IPS-15b (cell line): ENCODE measurements around the gene PYGO1.

Experiments
- H3K27me3 ChIP-seq: one replicate; pipeline ENCODE4 v1.6.1; 2013; ENCODE audit warnings: low read length; ENCODE audit not compliant: control insufficient read depth, insufficient read depth
- H3K36me3 ChIP-seq: one replicate; pipeline ENCODE4 v1.6.1; 2013; ENCODE audit warnings: low read length; ENCODE audit not compliant: control insufficient read depth, insufficient read depth
- H3K4me1 ChIP-seq: one replicate; pipeline ENCODE4 v1.6.1; 2013; ENCODE audit warnings: mild to moderate bottlenecking, low read length; ENCODE audit not compliant: control insufficient read depth, insufficient read depth
- H3K4me3 ChIP-seq: one replicate; pipeline ENCODE4 v1.5.1; 2013; ENCODE audit warnings: low read depth, low read length
- H3K9ac ChIP-seq: one replicate; pipeline ENCODE4 v1.6.1; 2013; ENCODE audit warnings: low read depth, mild to moderate bottlenecking, low read length
- H3K9me3 ChIP-seq: one replicate; pipeline ENCODE4 v1.6.1; 2013; ENCODE audit warnings: mild to moderate bottlenecking, low read length; ENCODE audit not compliant: control insufficient read depth, insufficient read depth

PYGO1 gene

DNA sequence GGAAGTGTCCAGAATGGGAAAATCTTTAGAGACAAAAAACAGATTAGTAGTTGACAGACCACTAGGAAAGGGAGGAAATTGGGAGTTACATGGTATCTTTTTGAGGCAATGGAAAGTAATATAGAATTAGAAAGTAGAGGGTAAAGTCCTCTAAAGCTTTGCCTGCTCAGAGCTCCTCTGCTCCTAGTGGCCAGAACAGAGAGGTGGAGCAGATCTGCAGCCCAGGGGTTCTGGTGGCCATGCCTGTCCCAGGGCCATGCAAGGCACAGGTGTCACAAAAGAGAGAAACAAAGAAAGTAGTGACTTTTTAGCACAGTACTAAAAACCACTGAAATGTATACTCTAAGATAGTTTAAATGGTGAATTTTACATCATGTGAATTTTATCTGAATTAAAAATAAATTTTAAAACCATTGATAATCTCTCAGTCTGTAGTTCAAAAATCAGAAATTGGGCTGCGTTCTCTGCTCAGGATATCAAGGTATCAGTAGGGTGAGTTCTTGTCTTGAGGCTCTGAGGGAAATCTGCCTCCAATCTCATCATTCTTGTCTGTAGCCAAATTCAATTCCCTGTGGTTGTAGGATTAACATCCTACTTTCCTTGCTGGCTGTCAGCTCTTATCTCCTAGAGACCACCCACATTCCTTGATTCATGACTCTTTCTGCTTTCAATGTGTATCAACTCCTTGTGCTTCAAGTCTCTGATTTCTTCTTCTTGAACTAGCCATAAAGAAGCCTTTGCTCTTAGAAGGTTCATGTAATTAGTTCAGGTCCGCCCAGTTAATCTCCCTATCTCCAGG is 23.6 kb downstream of the PYGO1 start:
- no peak overlapping the region for H3K4me3 ChIP-seq
- H3K9me3 ChIP-seq = no peaks in the 10 kb centered on the region
- H3K4me1 ChIP-seq = no peaks in the 10 kb centered on the region
- H3K9ac ChIP-seq = no peak overlapping the region
- no peaks in the 10 kb centered on the region for H3K36me3 ChIP-seq
- no peaks in the 10 kb centered on the region for H3K27me3 ChIP-seq

DNA sequence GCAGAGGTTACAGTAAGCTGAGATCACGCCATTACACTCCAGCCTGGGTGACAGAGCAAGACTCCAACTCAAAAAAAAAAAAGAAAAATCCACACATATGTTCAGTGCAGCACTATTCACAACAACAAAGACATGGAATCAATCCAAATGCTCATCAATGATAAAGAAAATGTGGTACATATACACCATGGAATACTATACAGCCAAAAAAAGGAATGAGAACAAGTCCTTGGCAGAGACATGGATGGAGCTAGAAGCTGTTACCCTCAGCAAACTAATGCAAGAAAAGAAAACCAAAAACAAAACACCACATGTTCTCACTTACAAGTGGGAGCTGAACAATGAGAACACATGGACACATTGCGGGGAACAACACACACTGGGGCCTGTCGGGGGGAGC is 25.5 kb downstream of the PYGO1 start:
- H3K27me3 ChIP-seq = no peaks in the 10 kb centered on the region
- H3K4me3 ChIP-seq = no peak overlapping the region
- no peak overlapping the region for H3K9ac ChIP-seq
- H3K36me3 ChIP-seq = no peaks in the 10 kb centered on the region
- no peaks in the 10 kb centered on the region for H3K4me1 ChIP-seq
- no peaks in the 10 kb centered on the region for H3K9me3 ChIP-seq

DNA sequence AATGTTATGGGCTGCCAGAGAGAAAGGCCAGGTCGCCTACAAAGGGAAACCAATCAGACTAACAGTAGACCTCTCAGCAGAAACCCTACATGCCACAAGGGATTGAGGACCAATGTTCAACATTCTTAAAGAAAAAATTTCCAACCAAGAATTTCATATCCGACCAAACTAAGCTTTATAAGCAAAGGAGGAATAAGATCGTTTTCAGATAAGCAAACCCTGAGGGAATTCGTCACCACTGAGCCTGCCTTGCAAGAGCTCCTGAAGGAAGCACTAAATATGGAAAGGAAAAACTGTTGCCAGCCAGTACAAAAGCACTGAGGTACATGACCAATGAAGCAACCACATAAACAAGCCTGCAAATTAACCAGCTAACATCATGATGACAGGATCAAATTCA is 33.1 kb downstream of the PYGO1 start:
- H3K27me3 ChIP-seq = no peaks in the 10 kb centered on the region
- no peak overlapping the region for H3K9ac ChIP-seq
- H3K36me3 ChIP-seq = no peaks in the 10 kb centered on the region
- no peaks in the 10 kb centered on the region for H3K9me3 ChIP-seq
- peaks cover 4% of the 10 kb centered on the region for H3K4me1 ChIP-seq
- no peak overlapping the region for H3K4me3 ChIP-seq

DNA sequence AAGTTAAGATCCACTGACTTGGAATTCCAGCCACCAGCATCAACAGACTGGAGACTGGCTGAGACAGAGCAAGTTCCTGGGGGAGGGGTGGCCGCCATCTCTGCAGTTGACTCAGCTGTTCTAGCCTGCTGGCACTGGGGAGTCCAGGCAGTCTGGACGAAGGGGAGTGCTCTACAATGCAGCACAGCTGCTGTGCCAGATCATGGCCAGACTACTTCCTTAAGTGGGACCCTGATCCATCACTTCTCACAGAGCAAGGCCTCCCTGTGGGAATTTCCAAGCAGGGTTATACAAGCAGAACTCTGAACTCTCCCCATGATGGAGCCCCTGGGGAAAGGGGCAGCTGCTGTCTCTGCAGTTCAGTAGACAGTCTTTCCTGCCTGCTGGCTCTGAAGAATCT is 35.2 kb downstream of the PYGO1 start:
- no peaks in the 10 kb centered on the region for H3K9me3 ChIP-seq
- no peaks in the 10 kb centered on the region for H3K36me3 ChIP-seq
- no peak overlapping the region for H3K4me3 ChIP-seq
- peaks cover 4% of the 10 kb centered on the region for H3K4me1 ChIP-seq
- no peak overlapping the region for H3K9ac ChIP-seq
- H3K27me3 ChIP-seq = no peaks in the 10 kb centered on the region

DNA sequence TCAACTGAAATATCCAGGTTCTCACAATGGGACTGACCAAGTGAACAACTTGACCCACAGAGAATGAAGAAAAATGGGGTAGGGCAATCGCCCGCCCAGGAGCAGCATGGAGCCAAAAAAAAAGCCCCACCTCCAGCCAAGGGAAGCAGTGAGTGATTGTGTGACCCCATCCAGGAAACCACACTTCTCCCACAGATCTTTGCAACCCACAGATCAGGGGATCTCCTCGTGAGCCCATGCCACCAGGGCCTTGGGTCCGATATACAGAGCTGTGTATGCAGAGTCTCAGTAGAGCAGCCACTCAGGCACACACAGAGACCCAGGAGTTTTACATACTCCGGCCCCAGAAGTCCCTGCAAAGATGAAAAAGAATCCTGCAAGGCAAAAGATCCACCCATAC is 35.7 kb downstream of the PYGO1 start:
- Histone ChIP-seq H3K9me3 (no peaks in the 10 kb centered on the region), H3K4me3 (no peak overlapping the region), H3K36me3 (no peaks in the 10 kb centered on the region), H3K4me1 (peaks cover 4% of the 10 kb centered on the region), H3K9ac (no peak overlapping the region), H3K27me3 (no peaks in the 10 kb centered on the region)

DNA sequence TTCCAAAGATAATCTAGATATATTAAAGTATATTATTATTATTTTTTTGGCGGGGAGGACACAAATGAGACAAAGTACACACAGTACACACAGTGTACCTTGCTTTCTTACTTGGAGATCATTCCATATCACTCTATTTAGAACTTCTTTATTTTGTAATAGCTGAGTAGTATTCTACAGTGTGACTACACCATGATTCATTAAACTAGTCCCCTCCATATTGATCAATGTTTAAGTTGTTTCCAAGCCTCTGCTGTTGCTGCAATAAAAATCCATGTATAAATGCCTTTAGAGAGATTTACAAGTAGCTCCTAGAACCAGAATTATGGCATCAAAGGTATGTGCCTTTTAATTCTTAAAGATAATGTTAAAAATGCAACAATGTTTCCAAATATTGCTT is 38.8 kb downstream of the PYGO1 start:
- H3K4me1 ChIP-seq = peaks cover 4% of the 10 kb centered on the region
- H3K27me3 ChIP-seq = no peaks in the 10 kb centered on the region
- H3K9me3 ChIP-seq = no peaks in the 10 kb centered on the region
- no peak overlapping the region for H3K4me3 ChIP-seq
- no peak overlapping the region for H3K9ac ChIP-seq
- H3K36me3 ChIP-seq = no peaks in the 10 kb centered on the region

DNA sequence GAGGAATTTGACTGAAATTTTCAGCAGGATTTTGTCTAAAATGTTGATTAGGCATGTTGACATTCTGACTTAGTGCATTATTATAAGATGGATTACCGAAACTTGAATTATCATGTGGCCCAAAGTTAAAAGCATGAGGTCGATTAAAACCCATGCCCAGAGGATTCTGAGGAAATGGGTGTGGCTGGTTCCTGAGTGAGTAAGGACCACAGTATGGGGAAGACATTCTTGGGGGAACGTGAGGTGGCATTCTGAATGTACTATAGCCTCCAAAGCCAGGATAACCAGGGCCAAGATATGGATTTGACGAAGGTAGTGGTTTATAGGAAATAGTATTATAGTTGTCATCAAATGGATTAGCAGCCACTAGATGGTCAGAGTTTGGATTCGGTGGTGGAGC is 41.4 kb downstream of the PYGO1 start:
- Histone ChIP-seq H3K9ac (no peak overlapping the region), H3K4me3 (no peak overlapping the region), H3K4me1 (no peaks in the 10 kb centered on the region), H3K9me3 (no peaks in the 10 kb centered on the region), H3K36me3 (no peaks in the 10 kb centered on the region), H3K27me3 (no peaks in the 10 kb centered on the region)

DNA sequence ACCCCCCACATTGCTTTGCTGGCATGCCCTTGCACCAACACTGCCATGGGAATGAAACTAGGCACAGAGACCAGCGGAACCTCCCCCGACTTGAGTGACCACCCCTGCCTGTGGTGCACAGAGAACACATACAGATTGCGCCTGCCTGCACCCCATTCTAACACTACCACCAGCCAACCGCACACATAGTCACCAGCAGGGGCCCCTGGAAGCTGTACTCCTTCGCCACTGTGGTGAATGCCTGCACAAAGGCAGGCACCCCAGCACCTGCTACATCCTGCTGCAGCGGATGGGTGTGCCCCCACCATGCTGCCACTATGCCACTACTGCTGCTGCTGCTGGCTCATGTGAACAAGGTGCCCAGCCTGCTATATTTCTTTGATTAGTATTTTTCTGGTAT is 52.7 kb downstream of the PYGO1 start:
- Histone ChIP-seq H3K4me1 (no peaks in the 10 kb centered on the region), H3K36me3 (no peaks in the 10 kb centered on the region), H3K9ac (no peak overlapping the region), H3K9me3 (no peaks in the 10 kb centered on the region), H3K4me3 (no peak overlapping the region), H3K27me3 (no peaks in the 10 kb centered on the region)

DNA sequence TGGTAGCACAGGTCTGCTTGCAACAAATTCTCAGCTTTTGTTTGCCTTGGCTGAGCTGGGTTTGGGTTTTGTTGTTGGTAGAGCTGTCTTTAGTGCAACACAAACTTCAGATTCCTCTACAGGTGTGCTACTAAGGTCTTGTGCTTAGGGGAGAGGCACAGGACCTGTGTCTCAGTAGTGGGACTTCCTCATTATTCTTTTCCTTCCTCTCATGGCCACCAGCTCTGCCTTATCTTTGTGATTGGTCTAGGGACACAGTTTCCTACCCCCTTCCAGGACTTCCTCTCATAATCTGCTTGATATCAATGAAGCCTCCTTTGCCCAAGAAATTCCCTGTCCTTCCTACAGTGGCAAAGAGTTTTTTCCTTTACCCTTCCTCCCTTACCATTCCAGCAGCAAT is 55.2 kb downstream of the PYGO1 start:
- no peak overlapping the region for H3K4me3 ChIP-seq
- no peaks in the 10 kb centered on the region for H3K36me3 ChIP-seq
- H3K9ac ChIP-seq = no peak overlapping the region
- no peaks in the 10 kb centered on the region for H3K4me1 ChIP-seq
- H3K27me3 ChIP-seq = no peaks in the 10 kb centered on the region
- no peaks in the 10 kb centered on the region for H3K9me3 ChIP-seq

DNA sequence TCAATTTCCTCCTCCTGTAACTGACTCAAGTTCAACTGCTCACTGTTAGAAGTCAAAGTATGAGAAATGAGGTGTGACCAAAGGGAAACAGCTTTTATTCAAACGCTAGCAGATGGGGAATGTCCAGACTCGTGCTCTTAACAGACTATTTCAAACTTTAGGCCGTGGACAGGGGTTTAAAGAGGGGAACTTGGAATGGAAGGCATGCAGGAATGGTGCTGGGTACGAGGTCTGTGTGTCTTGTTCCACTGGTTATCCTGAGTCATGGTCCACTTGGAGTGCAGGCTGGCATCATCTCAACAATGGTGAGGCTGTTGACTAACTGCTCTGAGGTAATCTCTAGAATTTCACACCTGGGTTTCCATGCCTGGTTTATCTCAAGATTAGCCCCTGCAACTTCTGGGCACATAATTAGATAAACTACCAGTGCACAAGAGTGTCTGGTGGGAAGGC is 57.3 kb downstream of the PYGO1 start:
- H3K36me3 ChIP-seq = no peaks in the 10 kb centered on the region
- H3K9ac ChIP-seq = no peak overlapping the region
- no peaks in the 10 kb centered on the region for H3K9me3 ChIP-seq
- H3K4me1 ChIP-seq = no peaks in the 10 kb centered on the region
- peaks cover 11% of the 10 kb centered on the region for H3K27me3 ChIP-seq
- H3K4me3 ChIP-seq = no peak overlapping the region

DNA sequence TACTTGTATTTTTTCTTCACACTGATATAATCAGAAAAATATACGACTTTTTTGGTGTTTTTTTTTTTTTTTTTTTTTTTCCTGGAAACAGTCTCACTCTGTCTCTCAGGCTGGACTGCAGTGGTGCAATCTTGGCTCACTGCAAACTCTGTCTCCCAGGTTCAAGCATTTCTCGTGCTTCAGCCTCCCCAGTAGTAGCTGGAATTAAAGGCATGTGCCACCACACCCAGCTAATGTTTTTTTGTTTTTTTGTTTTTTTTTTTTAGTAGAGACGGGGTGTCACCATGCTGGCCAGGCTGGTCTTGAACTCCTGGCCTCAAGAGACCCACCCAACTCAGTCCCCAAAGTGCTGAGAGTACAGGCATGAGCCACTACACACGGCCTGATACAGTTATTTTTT is 59.3 kb downstream of the PYGO1 start:
- no peak overlapping the region for H3K9ac ChIP-seq
- H3K36me3 ChIP-seq = no peaks in the 10 kb centered on the region
- no peak overlapping the region for H3K4me3 ChIP-seq
- no peaks in the 10 kb centered on the region for H3K9me3 ChIP-seq
- no peaks in the 10 kb centered on the region for H3K4me1 ChIP-seq
- H3K27me3 ChIP-seq = peaks cover 11% of the 10 kb centered on the region

DNA sequence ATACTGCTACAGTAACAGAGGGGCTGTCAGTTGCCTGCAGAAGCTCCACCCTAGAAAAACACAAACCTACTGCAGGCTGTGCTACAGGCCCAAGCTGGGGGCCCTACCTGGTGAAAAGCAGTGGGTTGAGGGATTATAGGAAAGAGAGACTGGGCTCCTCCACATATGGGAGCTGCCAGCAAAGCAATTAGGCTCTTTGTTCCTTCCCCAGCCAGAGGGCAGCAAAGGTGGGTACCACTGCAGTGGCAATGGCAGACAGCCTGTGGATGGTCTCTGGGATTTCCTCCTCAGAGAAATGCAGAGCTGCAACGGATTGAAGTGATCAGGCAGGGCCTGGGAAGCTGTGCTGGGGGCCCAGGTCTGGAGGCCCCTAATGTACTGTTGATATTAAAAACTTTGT is 61.0 kb downstream of the PYGO1 start:
- no peak overlapping the region for H3K4me3 ChIP-seq
- no peaks in the 10 kb centered on the region for H3K4me1 ChIP-seq
- no peaks in the 10 kb centered on the region for H3K36me3 ChIP-seq
- no peaks in the 10 kb centered on the region for H3K9me3 ChIP-seq
- H3K27me3 ChIP-seq = peaks cover 11% of the 10 kb centered on the region
- H3K9ac ChIP-seq = no peak overlapping the region
